Suprapubic skin (tissue), 4 donors: ENCODE data around the gene TMEM53. TPM values are rescaled to one million over a fixed set of nuclear protein-coding genes. Genes with fewer than 3 reads are reported as not detected.

Source experiments
- DNase-seq, 2 donors: peaks; one replicate each; pipeline ENCODE4 v3.0.0-alpha.2; 2019; ENCODE audit warnings: low spot score in 2 of 2
- H3K27ac ChIP-seq: fragments of 200-600 bp; sonication (generic); one replicate; pipeline ENCODE4 v1.5.1; 2019
- H3K27me3 ChIP-seq: fragments of 200-600 bp; sonication (generic); one replicate; pipeline ENCODE4 v1.5.1; 2019
- H3K36me3 ChIP-seq: fragments of 200-600 bp; sonication (generic); one replicate; pipeline ENCODE4 v1.5.1; 2019
- H3K4me1 ChIP-seq: fragments of 200-600 bp; sonication (generic); one replicate; pipeline ENCODE4 v1.5.1; 2019
- H3K4me3 ChIP-seq: fragments of 200-600 bp; sonication (generic); one replicate; pipeline ENCODE4 v1.5.1; 2019; ENCODE audit warnings: mild to moderate bottlenecking
- H3K9me3 ChIP-seq: fragments of 200-600 bp; sonication (generic); one replicate; pipeline ENCODE4 v1.5.1; 2019
- CTCF ChIP-seq, 2 donors: fragments of 200-600 bp in 1 of 2; fragments of 450-650 bp in 1 of 2; sonication (generic) in 1 of 2; IDR thresholded peaks; one replicate each; pipeline ENCODE4 v1.5.1; 2016 to 2019; ENCODE audit warnings: antibody characterized with exemption in 2 of 2, mild to moderate bottlenecking in 1 of 2, moderate library complexity in 1 of 2
- EP300 ChIP-seq: sonication (generic); formaldehyde crosslinking; IDR thresholded peaks from one replicate; pipeline ENCODE4 v1.6.1; 2017; ENCODE audit warnings: antibody characterized with exemption
- POLR2A ChIP-seq, 2 donors: fragments of 450-650 bp; IDR thresholded peaks; one replicate each; pipeline ENCODE4 v1.6.1; 2017; ENCODE audit warnings: antibody characterized with exemption in 2 of 2, mild to moderate bottlenecking in 2 of 2, moderate library complexity in 2 of 2
- POLR2AphosphoS5 ChIP-seq, 3 donors: sonication (generic); formaldehyde crosslinking; IDR thresholded peaks; one replicate each; pipeline ENCODE4 v1.6.1; 2017; ENCODE audit warnings: antibody characterized with exemption in 3 of 3
- WGBS: methylation state at CpG from one replicate; pipeline ENCODE4 v1.1.5; 2018; 5-methylcytosine and 5-hydroxymethylcytosine counted together
- total RNA-seq, 4 donors: library from RNA; depleted of rRNA; stranded (reverse); fragments of >200 nt; gene quantifications; one replicate each; pipeline ENCODE4 v1.1.0, GENCODE V29; 2016

Gene TMEM53
- total RNA-seq, 4 donors from 2014 or later: 2.3 to 9.9 (median 4.3) TPM

- H3K4me3 ChIP-seq: no peak overlapping the region
- no peak for DNase-seq
- no peaks in the 10 kb centered on the region for H3K9me3 ChIP-seq
- no peaks in the 10 kb centered on the region for H3K4me1 ChIP-seq
- no peaks in the 10 kb centered on the region for H3K27me3 ChIP-seq
- H3K36me3 ChIP-seq: no peaks in the 10 kb centered on the region
- WGBS: 91% methylated on average over 3 of the region's 3 CpGs
- TF ChIP-seq EP300 (no peak), CTCF (IDR thresholded peaks at IDR 0.05) (no peak), POLR2A (IDR thresholded peaks at IDR 0.05) (no peak), POLR2AphosphoS5 (IDR thresholded peaks at IDR 0.05) (no peak)
- no peak overlapping the region for H3K27ac ChIP-seq
Measured at GRCh38 chr1:44696101-44696500, 21.8 kb upstream of the TMEM53 start.

DNA sequence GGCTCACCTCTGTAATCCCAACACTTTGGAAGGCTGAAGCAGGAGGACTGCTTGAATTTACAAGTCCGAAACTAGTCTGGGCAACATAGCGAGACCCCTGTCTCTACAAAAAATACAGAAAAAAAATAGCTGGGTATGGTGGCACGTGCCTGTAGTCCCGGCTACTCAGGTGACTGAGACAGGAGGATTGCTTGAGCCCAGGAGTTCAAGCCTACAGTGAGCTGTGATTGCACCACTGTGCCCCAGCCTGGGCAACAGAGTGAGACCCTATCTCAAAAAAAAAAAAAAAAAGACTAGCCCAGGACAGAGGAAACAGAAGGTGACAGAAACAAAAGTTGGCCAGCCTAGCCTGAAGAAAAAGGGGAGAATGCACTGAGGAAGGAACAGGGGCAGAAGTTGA, 21.4 kb upstream of the TMEM53 start:
- 94% methylated on average over 4 of the region's 4 CpGs for WGBS
- no peaks in the 10 kb centered on the region for H3K4me1 ChIP-seq
- no peak overlapping the region for H3K4me3 ChIP-seq
- H3K9me3 ChIP-seq: no peaks in the 10 kb centered on the region
- no peaks in the 10 kb centered on the region for H3K27me3 ChIP-seq
- no peak overlapping the region for H3K27ac ChIP-seq
- H3K36me3 ChIP-seq: no peaks in the 10 kb centered on the region
- TF ChIP-seq CTCF (IDR thresholded peaks at IDR 0.05): no peak
- no peak for TF ChIP-seq EP300
- no peak for TF ChIP-seq POLR2AphosphoS5 (IDR thresholded peaks at IDR 0.05)
- TF ChIP-seq POLR2A (IDR thresholded peaks at IDR 0.05): no peak
- no peak for DNase-seq

DNA sequence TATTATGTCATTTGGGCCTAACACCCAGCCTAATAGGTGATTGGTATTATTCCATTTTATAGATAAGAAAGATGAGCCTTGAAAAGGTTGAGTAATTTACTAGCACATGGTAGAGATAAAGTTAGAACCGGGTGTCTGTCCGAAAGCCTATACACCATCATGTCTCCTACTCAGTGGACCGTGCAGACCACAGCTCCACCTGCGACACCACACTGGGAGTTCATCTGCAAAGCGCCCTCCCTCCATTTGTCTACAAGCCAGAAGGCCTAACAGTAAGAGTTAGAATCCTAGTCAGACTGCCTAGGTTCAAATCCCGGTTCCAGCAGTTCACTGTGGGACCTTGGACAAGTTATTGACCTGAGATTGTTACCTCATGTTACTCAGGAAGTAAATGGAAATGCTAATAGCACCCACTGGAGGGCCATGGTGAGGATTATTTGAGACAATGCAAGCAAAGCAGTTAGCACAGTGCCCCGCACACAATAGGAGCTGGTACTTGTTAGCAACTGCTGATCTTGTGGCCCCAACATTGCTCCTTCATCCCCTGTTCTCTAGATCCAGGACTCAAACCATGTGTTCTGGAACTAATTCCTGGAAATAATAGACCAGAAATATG, 20.7 kb upstream of the TMEM53 start:
- WGBS: 93% methylated on average over 7 of the region's 7 CpGs
- no peak for DNase-seq
- Histone ChIP-seq H3K27me3 (no peaks in the 10 kb centered on the region), H3K4me3 (no peak overlapping the region), H3K36me3 (no peaks in the 10 kb centered on the region), H3K4me1 (no peaks in the 10 kb centered on the region), H3K27ac (no peak overlapping the region), H3K9me3 (no peaks in the 10 kb centered on the region)
- TF ChIP-seq CTCF (IDR thresholded peaks at IDR 0.05) (no peak), EP300 (no peak), POLR2A (IDR thresholded peaks at IDR 0.05) (no peak), POLR2AphosphoS5 (IDR thresholded peaks at IDR 0.05) (no peak)

DNA sequence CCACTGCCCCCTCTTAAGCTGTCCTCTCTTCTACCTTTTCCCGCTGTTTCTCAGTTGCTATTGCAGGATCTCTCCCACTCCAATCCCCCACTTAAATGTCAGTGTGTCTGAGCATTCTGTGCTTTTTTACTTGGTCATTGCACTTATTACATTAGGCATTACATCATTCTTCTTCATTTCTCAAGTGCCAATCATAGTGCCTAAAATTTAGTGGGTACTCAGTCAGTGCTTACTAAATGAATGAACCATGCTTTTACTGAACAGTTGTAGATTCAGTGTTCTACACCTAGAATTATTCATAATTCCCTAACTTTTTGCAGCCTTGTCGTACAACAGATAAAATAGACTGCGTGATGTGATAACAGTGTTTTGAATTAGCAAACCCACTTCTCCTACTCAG, 19.6 kb upstream of the TMEM53 start:
- H3K4me3 ChIP-seq: no peak overlapping the region
- H3K9me3 ChIP-seq: no peaks in the 10 kb centered on the region
- no peaks in the 10 kb centered on the region for H3K36me3 ChIP-seq
- over 99% methylated on average over 3 of the region's 3 CpGs for WGBS
- no peaks in the 10 kb centered on the region for H3K4me1 ChIP-seq
- TF ChIP-seq POLR2AphosphoS5 (IDR thresholded peaks at IDR 0.05) (no peak), EP300 (no peak), CTCF (IDR thresholded peaks at IDR 0.05) (no peak), POLR2A (IDR thresholded peaks at IDR 0.05) (no peak)
- DNase-seq: no peak
- H3K27me3 ChIP-seq: no peaks in the 10 kb centered on the region
- no peak overlapping the region for H3K27ac ChIP-seq

- H3K27me3 ChIP-seq: no peaks in the 10 kb centered on the region
- no peak for TF ChIP-seq POLR2A (IDR thresholded peaks at IDR 0.05)
- no peak for TF ChIP-seq POLR2AphosphoS5 (IDR thresholded peaks at IDR 0.05)
- no peak for TF ChIP-seq CTCF (IDR thresholded peaks at IDR 0.05)
- TF ChIP-seq EP300: no peak
- 87% methylated on average over 2 of the region's 2 CpGs for WGBS
- no peaks in the 10 kb centered on the region for H3K9me3 ChIP-seq
- no peak for DNase-seq
- H3K36me3 ChIP-seq: no peaks in the 10 kb centered on the region
- no peak overlapping the region for H3K27ac ChIP-seq
- H3K4me1 ChIP-seq: no peaks in the 10 kb centered on the region
- no peak overlapping the region for H3K4me3 ChIP-seq
Measured at GRCh38 chr1:44693159-44693558, 18.9 kb upstream of the TMEM53 start.
